Activated B cell treated with CpG ODN at 0.5 μM for 24 hours (primary cell): ENCODE measurements around the gene GSK3A. TPM values are rescaled to one million over a fixed set of nuclear protein-coding genes. Genes with fewer than 3 reads are reported as not detected.

Experiments used
- ATAC-seq: fragments of 200-7000 bp; cut with Tn5 transposase; one replicate; pipeline ENCODE4 v1.10.0; 2021; ENCODE audit warnings: low read depth, mild to moderate bottlenecking, moderate library complexity
- CTCF ChIA-PET: fragments of 350-600 bp; sonication (Branson Sonifier 250); formaldehyde crosslinking; loops from one replicate; lab custom pipeline; 2021; ENCODE audit warnings: antibody characterized with exemption; lab: Charles Lee
- POLR2A ChIA-PET: fragments of 350-600 bp; sonication (Branson Sonifier 250); formaldehyde crosslinking; loops from one replicate; lab custom pipeline; 2021; ENCODE audit warnings: antibody characterized with exemption; lab: Charles Lee
- DNase-seq: peaks from one replicate; pipeline ENCODE4 v3.0.0; 2022
- H3K27ac Mint-ChIP-seq: one replicate; pipeline ENCODE4 v1.8.0; 2020; ENCODE audit warnings: mixed read lengths
- H3K27me3 Mint-ChIP-seq: one replicate; pipeline ENCODE4 v1.8.0; 2021; ENCODE audit warnings: mixed read lengths
- H3K36me3 Mint-ChIP-seq: one replicate; pipeline ENCODE4 v1.8.0; 2021; ENCODE audit warnings: low read depth, mixed read lengths
- H3K4me1 Mint-ChIP-seq: one replicate; pipeline ENCODE4 v1.8.0; 2021; ENCODE audit warnings: mixed read lengths
- H3K4me3 Mint-ChIP-seq: one replicate; pipeline ENCODE4 v1.8.0; 2020; ENCODE audit warnings: mild to moderate bottlenecking, mixed read lengths
- H3K9me3 Mint-ChIP-seq: one replicate; pipeline ENCODE4 v1.8.0; 2020; ENCODE audit warnings: mixed read lengths
- CTCF ChIP-seq: fragments of 200-600 bp; IDR thresholded peaks from one replicate; pipeline ENCODE4 v1.8.0; 2022; ENCODE audit warnings: antibody characterized with exemption, mild to moderate bottlenecking
- intact Hi-C: fragments of 100-400 bp; cut with micrococcal nuclease; formaldehyde crosslinking; loops from one replicate; pipeline ENCODE4 v1.15.1; 2024
- total RNA-seq: library from RNA; stranded (reverse); gene quantifications from 2 replicates; pipeline ENCODE4 v1.2.3, GENCODE V29; 2022

The GSK3A gene
- total RNA-seq, 1 donor from 2014 or later: 38.6 TPM

GRCh38 chr19:42286349-42287016, 44.1 kb upstream of the GSK3A start:
- intact Hi-C loops: no loop called here
- POLR2A ChIA-PET: interaction anchor here (0.5 to 3.1 kb wide), 3 partner anchors 9 to 43 kb away, joined by 8 to 25 read pairs (median 9); partner anchors contain the start of genes GSK3A, PAFAH1B3 and PRR19
- H3K27me3 Mint-ChIP-seq: no peaks in the 10 kb centered on the region
- no peak for DNase-seq
- H3K9me3 Mint-ChIP-seq: no peaks in the 10 kb centered on the region
- CTCF ChIA-PET: no interaction called here
- no peak for ATAC-seq
- peak overlapping the region; percentile 93 for H3K4me3 Mint-ChIP-seq
- no peak for TF ChIP-seq CTCF
- peak overlapping the region; percentile 83 for H3K27ac Mint-ChIP-seq
- H3K36me3 Mint-ChIP-seq: peaks cover 45% of the 10 kb centered on the region
- peaks cover 38% of the 10 kb centered on the region for H3K4me1 Mint-ChIP-seq

GRCh38 chr19:42285988-42286348, 43.6 kb upstream of the GSK3A start:
- Mint-ChIP-seq H3K4me1 (peaks cover 44% of the 10 kb centered on the region), H3K27me3 (no peaks in the 10 kb centered on the region), H3K36me3 (peaks cover 40% of the 10 kb centered on the region), H3K4me3 (peak overlapping the region; percentile 93), H3K9me3 (no peaks in the 10 kb centered on the region), H3K27ac (peak overlapping the region; percentile 83)
- ChIA-PET POLR2A (interaction anchor here (0.5 to 3.1 kb wide), 4 partner anchors 10 to 111 kb away, joined by 4 to 25 read pairs (median 8); partner anchors contain the start of genes GSK3A, PAFAH1B3 and PRR19), CTCF (no interaction called here)
- ATAC-seq: no peak
- DNase-seq: no peak
- intact Hi-C loops: no loop called here
- no peak for TF ChIP-seq CTCF

GRCh38 chr19:42285541-42285941, 43.1 kb upstream of the GSK3A start:
- no peak for DNase-seq
- H3K36me3 Mint-ChIP-seq: peaks cover 40% of the 10 kb centered on the region
- peak overlapping the region; percentile 93 for H3K4me3 Mint-ChIP-seq
- H3K27ac Mint-ChIP-seq: peak overlapping the region; percentile 83
- H3K9me3 Mint-ChIP-seq: no peaks in the 10 kb centered on the region
- no peaks in the 10 kb centered on the region for H3K27me3 Mint-ChIP-seq
- ChIA-PET CTCF (interaction anchor here (0.9 kb wide), 1 partner anchor 11 kb away, joined by 3 read pairs; no protein-coding TSS in a partner anchor), POLR2A (interaction anchor here (1.2 to 3.1 kb wide), 6 partner anchors 17 to 209 kb away, joined by 3 to 25 read pairs (median 7); partner anchors contain the start of genes GSK3A, PAFAH1B3, PRR19 and ZNF574)
- ATAC-seq: no peak
- peaks cover 44% of the 10 kb centered on the region for H3K4me1 Mint-ChIP-seq
- no peak for TF ChIP-seq CTCF
- intact Hi-C loops: no loop called here

GRCh38 chr19:42284591-42285341, 42.4 kb upstream of the GSK3A start:
- Mint-ChIP-seq H3K9me3 (no peaks in the 10 kb centered on the region), H3K27me3 (no peaks in the 10 kb centered on the region), H3K27ac (peak overlapping the region; percentile 90), H3K4me1 (peaks cover 43% of the 10 kb centered on the region), H3K4me3 (peak overlapping the region; percentile 93), H3K36me3 (peaks cover 35% of the 10 kb centered on the region)
- DNase-seq (peak; percentile 43), ATAC-seq (no peak)
- ChIA-PET CTCF (interaction anchor here (0.8 to 1.0 kb wide), 3 partner anchors 12 to 176 kb away, joined by 3 read pairs; partner anchors contain the start of gene POU2F2), POLR2A (interaction anchor here (0.6 to 3.1 kb wide), 15 partner anchors 13 to 921 kb away, joined by 3 to 25 read pairs (median 3); partner anchors contain the start of genes B9D2, CIC, GSK3A and PAFAH1B3)
- intact Hi-C loops: loop anchor here (5.0 kb wide), 1 partner anchor 82 kb away; no protein-coding TSS in a partner anchor
- TF ChIP-seq CTCF: no peak
